NCI-H2107 treated with DMSO at 0.1 percent for 48 hours (cell line): ENCODE results near the gene PPL.
"Not testable (repeated sequence)": the region's sequence is repeated elsewhere in the genome, so short reads cannot be mapped to it uniquely, and the experiment has no call there.

Experiments
- DNase-seq: peaks from one replicate; lab custom pipeline; 2025; ENCODE audit not compliant: unreplicated experiment; lab: John Stamatoyannopoulos, UW

Gene PPL

DNA sequence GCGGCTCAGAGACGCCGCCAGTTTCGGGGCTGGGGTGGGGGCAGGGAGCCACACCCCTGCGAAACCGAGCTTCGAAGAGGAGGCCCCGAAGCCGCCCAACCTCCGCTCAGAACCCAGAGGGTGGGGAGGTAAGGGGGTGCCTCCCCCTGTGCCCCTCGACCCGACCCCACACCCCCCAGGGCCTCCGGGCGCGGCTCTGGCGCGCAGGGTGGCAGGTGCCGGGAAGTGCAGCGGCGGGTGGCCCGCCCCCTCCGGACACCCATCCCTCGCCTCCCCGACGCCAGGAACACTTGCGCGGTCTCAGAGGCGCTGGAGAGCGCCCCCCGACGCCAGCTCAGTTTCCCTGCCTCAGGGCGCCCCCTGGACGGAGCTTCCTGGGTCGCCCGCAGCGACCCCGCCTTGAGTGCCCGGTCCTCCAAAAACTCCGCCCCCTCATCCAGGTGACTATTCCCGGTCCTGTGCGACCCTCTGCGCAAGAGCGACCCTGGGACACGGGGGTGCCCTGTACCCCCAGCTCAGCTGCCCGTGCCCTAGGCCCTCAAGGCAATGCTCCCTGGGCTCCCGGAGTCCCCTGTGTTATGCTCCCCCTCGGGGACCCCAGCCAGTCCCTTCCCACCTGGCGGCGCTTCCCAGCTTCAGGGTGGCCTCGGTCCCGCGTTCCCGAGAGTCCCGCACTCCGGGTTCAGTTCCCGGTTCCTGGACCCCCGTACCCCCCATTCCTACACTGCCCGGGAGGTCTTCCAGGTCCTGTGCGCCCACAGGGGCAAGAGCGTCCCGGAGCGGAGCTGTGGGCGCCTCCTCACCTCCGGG, 562 bp downstream of the PPL start:
- DNase-seq: no peak

DNA sequence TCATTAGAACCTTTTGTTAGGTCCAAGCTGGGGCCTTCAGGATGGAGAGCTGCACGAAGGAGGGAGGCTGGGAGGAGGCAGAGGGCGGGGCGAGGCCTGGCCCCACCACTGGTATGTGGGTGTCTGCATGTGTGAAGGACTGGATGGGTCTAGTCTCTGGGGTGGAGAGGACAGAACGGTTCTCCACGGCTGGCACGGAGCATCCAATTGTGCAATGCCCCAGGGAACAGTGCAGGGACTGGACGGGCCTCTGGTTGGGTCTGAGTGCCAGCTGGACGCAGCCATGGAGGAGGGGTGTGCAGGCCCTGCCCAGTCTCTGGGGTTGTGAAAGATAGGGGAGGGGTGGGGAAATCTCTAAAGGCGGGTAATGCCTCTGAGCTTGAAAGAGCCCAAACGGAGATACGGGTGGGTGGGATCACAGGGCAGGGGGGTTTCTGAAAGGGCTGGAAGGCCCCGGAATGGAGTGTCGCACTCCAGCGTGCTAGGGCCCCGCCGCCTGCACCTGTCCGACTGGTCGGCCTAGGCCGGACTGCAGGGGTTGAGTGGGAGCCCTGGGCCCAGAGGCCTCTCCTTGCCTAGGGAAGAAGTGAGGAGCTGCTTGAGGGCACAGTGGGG, 1.6 kb downstream of the PPL start:
- no peak for DNase-seq

DNA sequence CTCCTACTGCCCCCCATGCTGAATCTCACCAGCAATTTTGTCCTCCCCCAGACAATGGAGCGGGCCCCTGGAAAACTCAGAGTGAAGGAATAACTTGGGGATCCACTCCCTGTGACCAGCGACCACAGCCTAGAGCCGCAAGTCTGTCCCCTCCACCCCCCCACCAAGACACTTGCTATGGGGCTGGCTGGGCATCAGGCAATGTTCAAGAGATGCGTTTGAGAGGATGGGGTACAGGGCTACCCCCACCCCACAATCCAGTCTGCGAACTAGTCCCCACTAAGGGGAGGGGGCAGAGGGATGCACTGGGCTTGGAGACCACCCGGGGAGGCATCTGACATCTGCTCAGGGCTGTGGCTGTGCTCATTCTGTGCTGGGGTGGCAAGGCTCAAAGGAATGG, 2.4 kb downstream of the PPL start:
- DNase-seq: no peak

DNA sequence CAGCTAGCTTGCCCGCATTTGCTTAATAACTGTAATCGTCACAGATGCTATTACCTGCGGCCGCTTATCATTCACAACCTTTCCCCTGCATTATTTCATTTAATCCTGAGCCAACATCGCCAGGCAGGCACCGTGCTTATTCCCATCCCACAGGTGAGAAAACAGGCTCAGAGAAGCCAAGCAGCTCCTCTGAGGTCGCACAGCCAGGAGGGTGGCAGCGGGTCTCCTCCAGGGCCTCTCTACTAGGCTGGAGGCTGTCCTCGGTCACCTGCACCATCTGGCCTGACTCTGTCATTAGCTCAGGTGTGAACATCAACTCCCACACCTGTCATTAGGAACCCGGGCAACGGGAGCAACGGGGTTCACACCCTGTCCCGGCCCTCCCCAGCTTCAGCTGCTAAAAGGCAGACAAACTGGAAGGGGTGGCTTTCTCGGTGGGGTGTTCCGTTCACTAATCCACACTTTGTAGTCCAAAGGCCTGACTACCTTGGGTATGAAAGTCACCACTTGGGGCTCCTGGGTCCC, 3.0 kb downstream of the PPL start:
- no peak for DNase-seq

DNA sequence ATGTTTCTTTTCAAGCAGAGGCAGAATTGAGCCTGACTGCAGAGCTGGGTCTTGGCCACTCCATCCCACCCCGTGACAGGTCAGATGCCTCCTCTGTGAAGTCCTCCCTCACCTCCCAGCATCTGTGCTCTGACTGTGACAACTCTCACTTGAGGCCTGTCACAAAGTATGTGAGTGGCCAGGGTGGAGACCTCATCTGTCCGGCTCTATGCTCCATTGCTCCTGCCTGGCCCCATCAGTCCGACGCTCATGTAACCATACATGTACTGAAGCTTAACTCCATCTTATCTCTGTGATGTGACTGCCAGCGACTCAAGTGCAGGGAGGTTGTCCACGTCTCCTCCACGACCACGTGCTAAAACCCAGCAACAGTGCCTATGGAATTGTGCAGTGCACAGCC, 3.5 kb downstream of the PPL start:
- DNase-seq: no peak

DNA sequence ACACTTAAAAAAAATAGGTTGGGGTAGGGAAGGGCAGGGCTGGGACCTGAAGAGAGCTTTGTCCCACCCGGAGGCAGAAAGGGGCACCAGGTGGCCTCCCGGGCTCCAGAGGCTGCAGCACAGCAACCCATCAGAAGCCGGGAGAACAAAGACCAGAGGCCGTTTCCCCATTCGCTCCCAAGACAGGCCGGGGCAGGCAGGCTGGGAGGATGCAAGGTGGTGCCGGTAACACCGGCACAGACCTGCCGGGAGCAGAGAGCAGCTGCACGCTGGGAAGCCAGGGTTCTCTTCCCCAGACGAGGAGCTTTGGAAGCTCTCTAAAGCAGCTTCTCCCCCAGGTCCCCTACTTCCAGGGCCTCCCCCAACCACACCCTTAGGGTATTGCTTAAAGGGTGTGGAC, 5.6 kb downstream of the PPL start:
- DNase-seq: no peak

DNA sequence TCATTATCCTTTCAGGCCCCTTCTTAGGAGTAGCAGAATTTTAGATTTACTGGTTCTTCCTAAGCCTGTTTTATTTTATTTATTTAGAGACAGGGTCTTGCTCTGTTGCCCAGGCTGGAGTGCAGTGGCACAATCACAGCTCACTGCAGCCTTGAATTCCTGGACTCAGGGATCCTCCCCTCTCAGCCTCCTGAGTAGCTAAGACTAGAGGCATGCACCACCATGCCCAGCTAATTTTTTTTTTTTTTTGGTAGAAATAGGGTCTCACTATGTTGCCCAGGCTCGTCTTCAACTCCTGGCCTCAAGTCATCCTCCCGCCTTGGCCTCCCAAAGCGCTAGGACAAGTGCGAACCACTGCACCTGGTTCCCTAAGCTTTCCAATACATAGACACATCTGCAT, 7.3 kb downstream of the PPL start:
- not testable (repeated sequence) for DNase-seq

DNA sequence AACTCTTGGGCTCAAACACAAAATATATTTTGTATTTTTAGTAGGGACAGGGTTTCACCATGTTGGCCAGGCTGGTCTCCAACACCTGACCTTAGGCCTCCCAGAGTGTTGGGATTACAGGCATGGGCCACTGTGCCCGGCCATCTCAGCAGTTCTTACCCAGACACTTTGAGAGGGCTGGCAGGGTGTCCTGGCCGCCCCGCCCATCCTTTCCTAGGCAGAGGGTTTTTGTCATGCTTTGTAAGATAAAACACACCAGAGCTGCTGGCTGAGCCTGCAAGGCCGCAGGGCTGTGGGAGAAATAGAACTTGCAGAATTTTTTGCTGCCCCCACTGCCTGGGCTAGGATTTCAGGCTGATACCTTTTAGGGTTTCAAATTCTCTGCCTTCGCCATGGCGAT, 8.7 kb downstream of the PPL start:
- DNase-seq: no peak

DNA sequence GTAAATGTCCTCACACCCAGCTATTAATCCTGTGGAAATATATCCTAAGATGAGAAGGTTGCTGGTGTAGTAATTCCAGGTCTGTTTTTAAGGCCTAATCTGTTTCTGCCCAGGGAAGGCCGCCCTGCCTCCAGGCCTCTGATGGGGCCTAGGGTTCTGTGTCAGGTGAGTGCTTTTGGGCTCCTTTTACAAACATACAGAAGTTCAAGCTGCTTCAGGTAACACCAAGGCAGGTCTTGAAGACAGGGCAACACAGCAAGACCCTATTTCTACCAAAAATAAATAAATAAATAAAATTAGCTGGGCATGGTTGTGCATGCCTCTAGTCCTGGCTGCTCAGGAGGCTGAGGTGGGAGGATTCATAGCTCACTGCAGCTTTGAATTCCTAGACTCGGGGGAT, 9.3 kb downstream of the PPL start:
- no peak for DNase-seq

DNA sequence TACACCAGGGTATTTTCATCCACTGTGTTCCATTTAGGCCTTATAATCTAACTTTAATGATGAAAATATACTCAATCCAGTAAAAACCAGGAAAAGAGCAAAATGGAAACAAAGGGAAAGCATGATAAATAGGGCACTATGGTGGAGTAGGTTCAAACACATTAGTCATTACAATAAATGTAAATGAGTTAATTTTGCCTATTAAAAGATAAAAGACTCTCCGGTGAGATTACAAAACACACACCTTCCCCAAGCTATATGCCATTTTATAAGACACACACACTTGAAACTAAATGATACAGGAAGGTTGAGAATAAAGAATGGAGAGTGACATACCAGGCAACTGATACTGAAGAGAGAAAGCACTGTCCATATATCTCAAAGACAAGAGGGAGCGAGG, 10.0 kb downstream of the PPL start:
- no peak for DNase-seq

DNA sequence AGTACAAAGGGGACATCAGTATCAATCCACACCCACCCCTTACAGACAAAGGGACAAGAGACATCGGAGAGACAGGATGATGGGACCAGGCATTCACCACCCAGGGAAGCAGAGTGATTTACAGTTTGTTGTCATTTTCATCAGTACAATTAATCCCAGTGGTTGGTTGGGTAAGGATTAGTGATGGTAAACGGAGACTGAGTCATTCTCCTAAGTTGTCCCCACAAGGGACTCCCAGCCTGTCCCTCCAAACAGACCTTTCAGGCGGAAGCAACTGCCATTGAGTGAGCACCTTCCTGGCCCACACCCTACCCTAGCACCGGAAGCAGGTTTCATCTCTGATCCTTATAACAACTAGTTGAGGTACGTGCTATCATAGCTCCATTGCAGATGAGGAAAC, 11.2 kb downstream of the PPL start:
- no peak for DNase-seq

DNA sequence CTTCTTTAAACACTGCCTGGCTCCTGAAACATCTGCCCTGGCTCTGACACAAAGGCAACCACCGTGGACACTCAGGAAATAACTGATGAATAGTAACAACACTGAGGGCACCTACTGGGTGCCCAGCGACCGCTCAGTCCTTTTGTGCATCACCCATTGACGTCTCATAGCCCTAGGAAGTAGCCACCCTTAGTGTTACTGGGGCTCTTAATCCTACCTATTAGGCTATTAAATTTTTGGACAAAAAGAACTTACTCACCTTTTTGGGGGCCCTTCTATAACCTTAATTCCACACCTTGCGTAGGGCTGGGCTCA, 11.7 kb downstream of the PPL start:
- DNase-seq: no peak

DNA sequence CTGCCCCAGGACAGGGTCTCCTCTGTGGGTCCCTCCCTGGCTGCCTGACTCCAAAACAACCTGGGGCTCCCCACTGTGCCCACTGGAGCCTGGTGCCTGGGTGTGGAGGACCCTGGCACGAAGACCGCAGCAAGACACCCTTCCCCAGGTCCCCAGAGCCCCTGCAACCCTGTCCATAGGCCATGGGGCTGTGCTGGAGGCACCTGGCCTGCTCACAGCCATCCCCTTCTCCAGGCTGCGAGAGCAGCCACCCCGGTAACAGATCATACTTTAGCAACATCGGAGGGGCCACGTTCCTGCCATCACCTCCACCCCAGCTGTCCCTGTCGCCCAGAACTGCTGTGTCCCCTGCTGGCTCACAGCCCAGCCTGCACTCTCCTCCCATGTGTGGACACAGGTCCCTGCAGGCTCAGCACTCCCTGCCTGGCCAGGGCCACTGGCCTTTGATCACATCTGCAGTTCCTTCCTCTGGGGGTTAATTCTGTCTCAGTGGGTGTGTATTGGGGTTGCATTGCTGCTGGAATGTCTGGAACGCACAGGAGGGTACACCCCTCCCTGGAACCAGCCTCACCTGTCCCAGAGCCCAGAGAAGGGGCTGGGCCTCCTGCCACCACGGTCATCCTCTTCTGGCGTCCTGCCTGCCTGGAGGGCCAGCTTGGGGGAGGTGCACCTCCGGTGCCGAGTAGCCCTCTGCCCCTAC, 12.2 kb downstream of the PPL start:
- no peak for DNase-seq

DNA sequence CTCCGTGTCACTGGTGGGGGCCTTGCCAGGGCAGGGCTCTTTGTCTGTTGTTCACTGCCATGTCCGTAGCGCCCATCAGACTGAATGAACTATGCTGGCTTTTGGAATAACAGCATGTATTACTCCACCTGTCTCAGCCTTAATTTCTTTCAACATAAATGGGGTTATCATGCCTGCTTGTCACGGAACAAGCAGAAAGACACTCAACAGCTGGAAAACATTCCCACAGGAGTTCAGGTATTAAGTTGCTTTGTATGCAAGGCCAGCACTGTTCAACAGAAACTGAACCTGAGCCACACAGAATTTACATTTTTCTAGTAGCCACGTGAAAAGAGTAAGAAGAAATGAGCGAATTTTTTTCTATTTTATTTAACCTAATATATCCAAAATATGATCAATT, 13.1 kb downstream of the PPL start:
- DNase-seq: no peak

DNA sequence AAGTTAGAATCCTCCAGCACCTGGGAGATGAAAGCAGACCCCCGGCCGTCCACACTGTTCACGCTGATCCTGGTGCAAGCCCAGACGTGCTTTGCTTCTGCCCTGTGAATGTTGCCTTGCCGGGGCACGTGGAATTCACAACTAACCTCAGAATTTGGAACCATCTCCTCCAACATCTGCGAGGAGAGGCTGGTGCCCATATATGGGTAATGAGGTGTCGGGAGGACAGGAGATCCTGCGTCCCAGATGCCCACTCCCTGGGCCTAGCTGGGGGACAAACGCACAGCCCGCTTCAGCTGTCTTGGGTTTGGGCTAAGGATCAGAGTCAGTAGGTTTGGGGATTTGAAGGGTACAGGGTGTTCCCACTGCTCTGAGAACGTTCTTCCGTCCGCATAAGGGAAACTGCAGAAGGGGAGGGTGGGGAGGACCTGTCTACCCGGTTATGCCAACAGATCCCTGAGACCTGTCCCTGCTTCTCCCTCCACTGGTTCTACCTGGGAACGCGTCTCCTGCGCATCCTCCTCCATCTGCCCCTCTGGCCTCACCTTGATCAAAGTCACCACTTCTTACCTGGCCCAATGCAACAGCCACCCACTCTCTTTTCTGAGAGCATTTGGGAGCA, 14.1 kb downstream of the PPL start:
- no peak for DNase-seq

DNA sequence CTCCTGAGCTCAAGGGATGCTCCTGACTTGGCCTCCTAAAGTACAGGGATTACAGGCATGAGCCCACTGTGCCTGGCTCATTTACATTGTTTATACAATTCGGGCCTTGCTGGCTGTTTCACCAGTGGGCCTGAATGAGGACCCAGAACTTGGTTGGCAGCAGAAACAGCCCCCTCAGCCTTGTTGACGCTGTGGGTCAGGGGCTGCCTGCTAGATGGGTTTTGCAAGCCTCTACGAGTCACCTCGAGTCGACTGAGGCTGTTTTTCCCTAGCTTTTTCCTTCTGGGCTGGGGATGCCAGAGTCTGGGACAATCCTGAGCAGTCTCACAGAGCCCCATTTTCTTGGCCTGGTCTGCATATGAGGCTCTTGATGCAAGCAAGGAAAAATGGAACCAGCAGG, 16.1 kb downstream of the PPL start:
- no peak for DNase-seq

DNA sequence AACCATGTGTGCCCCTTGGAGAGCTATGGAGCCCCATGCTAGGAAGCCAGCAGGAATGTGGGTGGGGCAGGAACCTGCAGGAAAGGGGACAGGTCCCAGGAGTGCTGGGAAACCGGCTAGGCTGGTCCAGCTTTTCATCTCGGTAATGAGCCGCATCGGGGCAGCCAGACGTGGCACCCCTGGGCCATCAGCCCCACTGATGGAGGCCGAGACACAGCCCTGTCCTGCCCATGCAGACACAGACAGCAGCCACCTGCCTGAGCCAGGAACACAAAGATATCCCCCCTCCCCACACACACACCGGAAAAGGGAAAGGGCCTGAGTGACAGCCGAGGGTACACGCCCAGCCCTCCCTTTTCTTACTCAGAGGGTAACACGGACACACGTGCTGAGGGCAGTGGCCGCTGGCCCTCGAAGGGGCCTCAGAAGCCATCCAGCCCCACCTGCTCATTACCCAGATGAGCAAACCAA, 18.1 kb downstream of the PPL start:
- DNase-seq: no peak

DNA sequence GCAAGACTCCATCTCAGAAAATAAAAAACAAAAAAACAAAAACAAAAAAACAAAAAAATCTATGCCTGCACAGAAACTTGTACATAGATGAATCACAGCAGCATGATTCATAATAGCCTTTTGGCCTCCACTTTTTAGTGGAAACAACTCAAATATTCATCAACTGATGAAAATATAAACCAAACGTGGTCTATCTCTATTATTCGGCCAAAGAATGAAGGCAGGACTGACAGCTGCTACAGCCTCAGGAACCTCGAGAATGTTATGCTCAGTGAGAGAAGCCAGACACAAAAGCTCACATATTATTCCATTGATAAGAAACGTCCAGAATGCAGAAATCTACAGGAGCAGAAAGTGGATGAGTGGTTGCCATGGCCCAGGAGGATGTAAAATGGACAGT, 19.8 kb downstream of the PPL start:
- no peak for DNase-seq

DNA sequence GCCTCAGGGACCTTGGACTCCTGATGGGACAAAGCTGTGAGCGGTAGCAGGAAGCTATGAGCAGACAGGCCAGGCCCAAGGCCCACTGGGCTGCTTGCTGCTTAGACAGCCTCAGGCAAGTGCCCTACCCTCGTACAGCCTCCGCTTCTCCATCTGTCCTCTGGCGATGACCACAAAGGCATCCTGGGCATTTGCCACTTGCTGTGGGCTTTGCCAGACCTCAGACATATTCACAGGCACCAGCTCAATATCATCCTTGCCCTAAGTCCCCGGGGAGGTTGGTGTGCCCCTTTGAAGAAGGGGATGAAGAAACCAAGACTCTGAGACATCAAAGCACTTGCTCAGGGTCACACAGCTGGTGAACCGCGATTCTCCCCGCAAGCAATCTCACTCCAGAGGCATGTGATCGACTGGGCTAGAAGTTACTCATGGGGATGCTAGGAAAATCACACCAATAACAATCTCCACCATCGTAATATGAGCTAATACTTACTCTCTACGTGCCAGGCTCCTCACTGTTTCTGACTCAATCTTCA, 21.7 kb downstream of the PPL start:
- DNase-seq: no peak

DNA sequence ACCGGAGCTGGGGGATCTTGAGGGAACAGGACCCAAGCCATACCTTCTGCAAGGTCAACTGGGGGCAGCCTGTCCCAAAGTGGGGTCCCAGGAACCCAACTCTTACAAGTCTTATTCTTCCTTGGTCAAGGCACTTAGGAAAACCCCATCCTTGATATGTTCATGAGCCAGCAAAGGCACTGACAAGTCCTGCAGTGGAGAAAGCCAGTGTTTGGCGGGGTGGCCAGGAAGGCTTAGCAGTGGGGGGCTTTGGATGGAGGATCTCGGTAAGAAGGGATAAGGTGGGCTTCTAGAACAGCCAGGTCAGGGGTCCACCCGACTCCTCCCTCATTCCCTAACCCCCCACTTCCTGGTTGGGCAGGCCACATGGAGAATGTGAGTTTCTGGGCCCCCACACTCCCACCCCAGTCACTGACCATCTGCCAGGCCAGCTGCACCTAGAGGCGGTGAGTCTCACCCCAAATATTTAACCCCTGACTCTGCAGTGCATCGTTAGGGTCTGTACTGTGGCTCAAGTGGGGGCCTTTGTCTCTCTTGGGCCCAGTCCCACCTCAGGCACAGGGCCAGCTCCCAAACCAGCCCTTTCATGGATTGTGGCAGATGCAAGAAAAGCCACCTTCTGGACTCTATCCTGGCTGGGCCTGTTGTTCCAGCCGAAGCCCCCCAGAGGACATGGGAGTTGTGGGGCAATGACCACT, 22.3 kb downstream of the PPL start:
- DNase-seq: no peak
